HL-60 (cell line): Measurements from ENCODE around the gene GRK6.

Experiments used
- DNase-seq, 2 experiments: peaks; one replicate each; pipeline ENCODE4 v3.0.0-alpha.2; 2010 to 2020; ENCODE audit warnings: low read depth in 1 of 2, low spot score in 1 of 2
- H3K27ac ChIP-seq: fragments of 250-450 bp; sonication (Bioruptor Pico); replicated peaks from 2 replicates; pipeline ENCODE4 v1.5.1; 2020; ENCODE audit warnings: mild to moderate bottlenecking, moderate library complexity
- H3K27me3 ChIP-seq: fragments of 250-450 bp; sonication (Bioruptor Pico); 2 replicates; pipeline ENCODE4 v1.5.1; 2021; ENCODE audit warnings: mild to moderate bottlenecking, moderate library complexity; ENCODE audit not compliant: insufficient read depth, poor library complexity, severe bottlenecking
- H3K4me3 ChIP-seq: replicated peaks from 2 replicates; pipeline ENCODE4 v1.5.1; 2011; ENCODE audit warnings: mild to moderate bottlenecking, control low read depth, low read length; ENCODE audit not compliant: insufficient read depth
- GABPA ChIP-seq: IDR thresholded peaks from 2 replicates; pipeline ENCODE4 v1.6.1; 2012; ENCODE audit warnings: low read depth
- POLR2AphosphoS5 ChIP-seq: IDR thresholded peaks from 2 replicates; pipeline ENCODE4 v1.6.1; 2012; ENCODE audit warnings: low read depth
- SPI1 ChIP-seq: IDR thresholded peaks from 2 replicates; pipeline ENCODE4 v1.6.1; 2012; ENCODE audit warnings: low read depth, mild to moderate bottlenecking, borderline replicate concordance
- TF ChIP-seq, protein P1 (sequence below): IDR thresholded peaks from one replicate; pipeline ENCODE4 v1.5.1; 2011; ENCODE audit warnings: low read length, control low read depth, inconsistent platforms; ENCODE audit not compliant: insufficient read depth
- TF ChIP-seq, protein P2 (sequence below): IDR thresholded peaks from 2 replicates; pipeline ENCODE4 v1.6.1; 2012; ENCODE audit warnings: low read depth; ENCODE audit not compliant: insufficient replicate concordance

Gene GRK6

DNA sequence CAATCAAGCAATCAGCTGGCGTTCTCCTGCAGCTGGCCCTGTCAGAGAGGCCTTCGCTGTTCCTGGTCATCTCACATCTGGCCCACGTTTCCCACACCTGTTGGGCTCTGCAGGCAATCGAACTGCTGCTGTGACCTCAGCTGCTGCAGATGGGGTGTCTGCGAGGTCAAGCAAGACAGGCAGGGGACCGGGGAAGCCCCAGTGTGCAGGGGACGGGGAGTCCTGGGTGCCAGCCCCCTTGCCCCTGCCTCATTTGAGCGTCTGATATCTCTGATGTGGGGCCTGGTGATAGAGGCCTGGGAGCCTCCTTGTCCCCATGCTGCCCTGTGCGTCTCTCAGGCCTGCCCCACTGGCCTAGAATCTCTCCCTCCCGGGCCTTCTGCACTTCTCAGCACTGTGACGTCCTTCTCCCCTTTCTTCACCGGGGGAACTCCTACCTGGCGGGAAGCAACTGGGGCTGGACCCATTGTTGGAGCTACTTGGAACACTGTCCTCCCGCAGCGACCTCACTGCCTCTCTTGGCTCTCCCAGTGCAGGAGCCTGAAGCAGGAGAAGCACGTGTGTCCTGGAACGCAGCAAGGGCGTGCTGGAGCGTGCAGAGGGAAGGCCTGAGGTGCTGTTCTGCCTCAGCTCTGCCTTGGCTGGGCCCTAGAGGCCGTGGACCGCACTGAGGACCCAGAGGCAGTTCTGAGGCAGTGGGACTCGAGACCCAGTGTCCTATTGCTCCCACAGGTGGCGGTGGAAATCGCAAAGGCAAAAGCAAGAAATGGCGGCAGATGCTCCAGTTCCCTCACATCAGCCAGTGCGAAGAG, 3.9 kb downstream of the GRK6 start:
- Histone ChIP-seq H3K4me3 (peak overlapping the region; percentile 27), H3K27ac (peak overlapping the region; percentile 98), H3K27me3 (no peaks in the 10 kb centered on the region)
- DNase-seq, result peak in 1 of 2 experiments; percentile 54
- TF ChIP-seq POLR2AphosphoS5 (0 out of 2 replicates have a peak, but pooled peaks have one; percentile 11), SPI1 (no peak), GABPA (no peak)

DNA sequence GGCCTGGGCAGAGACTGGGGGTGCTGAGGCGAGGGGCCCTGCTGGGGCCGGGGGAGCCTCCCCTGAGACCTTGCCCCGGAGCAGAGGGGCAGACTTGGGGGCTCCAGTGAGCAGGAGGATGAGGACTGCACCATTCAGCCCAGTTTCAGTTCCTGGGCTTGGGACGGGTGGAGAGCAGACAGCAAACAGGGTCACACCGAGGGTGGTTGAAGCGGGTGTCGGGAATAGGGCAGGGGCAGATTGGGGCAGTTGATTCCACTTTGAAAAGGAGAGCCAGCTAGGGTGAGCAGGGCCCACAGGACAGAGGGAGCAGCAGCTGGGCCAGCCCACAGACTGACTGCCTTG, 4.5 kb downstream of the GRK6 start:
- no peaks in the 10 kb centered on the region for H3K27me3 ChIP-seq
- peak overlapping the region; percentile 98 for H3K27ac ChIP-seq
- TF ChIP-seq, protein P1, sequence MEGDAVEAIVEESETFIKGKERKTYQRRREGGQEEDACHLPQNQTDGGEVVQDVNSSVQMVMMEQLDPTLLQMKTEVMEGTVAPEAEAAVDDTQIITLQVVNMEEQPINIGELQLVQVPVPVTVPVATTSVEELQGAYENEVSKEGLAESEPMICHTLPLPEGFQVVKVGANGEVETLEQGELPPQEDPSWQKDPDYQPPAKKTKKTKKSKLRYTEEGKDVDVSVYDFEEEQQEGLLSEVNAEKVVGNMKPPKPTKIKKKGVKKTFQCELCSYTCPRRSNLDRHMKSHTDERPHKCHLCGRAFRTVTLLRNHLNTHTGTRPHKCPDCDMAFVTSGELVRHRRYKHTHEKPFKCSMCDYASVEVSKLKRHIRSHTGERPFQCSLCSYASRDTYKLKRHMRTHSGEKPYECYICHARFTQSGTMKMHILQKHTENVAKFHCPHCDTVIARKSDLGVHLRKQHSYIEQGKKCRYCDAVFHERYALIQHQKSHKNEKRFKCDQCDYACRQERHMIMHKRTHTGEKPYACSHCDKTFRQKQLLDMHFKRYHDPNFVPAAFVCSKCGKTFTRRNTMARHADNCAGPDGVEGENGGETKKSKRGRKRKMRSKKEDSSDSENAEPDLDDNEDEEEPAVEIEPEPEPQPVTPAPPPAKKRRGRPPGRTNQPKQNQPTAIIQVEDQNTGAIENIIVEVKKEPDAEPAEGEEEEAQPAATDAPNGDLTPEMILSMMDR, result no peak
- TF ChIP-seq GABPA, result no peak
- no peak for TF ChIP-seq POLR2AphosphoS5
- TF ChIP-seq SPI1, result no peak
- TF ChIP-seq, protein P2, sequence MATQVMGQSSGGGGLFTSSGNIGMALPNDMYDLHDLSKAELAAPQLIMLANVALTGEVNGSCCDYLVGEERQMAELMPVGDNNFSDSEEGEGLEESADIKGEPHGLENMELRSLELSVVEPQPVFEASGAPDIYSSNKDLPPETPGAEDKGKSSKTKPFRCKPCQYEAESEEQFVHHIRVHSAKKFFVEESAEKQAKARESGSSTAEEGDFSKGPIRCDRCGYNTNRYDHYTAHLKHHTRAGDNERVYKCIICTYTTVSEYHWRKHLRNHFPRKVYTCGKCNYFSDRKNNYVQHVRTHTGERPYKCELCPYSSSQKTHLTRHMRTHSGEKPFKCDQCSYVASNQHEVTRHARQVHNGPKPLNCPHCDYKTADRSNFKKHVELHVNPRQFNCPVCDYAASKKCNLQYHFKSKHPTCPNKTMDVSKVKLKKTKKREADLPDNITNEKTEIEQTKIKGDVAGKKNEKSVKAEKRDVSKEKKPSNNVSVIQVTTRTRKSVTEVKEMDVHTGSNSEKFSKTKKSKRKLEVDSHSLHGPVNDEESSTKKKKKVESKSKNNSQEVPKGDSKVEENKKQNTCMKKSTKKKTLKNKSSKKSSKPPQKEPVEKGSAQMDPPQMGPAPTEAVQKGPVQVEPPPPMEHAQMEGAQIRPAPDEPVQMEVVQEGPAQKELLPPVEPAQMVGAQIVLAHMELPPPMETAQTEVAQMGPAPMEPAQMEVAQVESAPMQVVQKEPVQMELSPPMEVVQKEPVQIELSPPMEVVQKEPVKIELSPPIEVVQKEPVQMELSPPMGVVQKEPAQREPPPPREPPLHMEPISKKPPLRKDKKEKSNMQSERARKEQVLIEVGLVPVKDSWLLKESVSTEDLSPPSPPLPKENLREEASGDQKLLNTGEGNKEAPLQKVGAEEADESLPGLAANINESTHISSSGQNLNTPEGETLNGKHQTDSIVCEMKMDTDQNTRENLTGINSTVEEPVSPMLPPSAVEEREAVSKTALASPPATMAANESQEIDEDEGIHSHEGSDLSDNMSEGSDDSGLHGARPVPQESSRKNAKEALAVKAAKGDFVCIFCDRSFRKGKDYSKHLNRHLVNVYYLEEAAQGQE, result no peak
- no peak overlapping the region for H3K4me3 ChIP-seq
- no peak for DNase-seq

DNA sequence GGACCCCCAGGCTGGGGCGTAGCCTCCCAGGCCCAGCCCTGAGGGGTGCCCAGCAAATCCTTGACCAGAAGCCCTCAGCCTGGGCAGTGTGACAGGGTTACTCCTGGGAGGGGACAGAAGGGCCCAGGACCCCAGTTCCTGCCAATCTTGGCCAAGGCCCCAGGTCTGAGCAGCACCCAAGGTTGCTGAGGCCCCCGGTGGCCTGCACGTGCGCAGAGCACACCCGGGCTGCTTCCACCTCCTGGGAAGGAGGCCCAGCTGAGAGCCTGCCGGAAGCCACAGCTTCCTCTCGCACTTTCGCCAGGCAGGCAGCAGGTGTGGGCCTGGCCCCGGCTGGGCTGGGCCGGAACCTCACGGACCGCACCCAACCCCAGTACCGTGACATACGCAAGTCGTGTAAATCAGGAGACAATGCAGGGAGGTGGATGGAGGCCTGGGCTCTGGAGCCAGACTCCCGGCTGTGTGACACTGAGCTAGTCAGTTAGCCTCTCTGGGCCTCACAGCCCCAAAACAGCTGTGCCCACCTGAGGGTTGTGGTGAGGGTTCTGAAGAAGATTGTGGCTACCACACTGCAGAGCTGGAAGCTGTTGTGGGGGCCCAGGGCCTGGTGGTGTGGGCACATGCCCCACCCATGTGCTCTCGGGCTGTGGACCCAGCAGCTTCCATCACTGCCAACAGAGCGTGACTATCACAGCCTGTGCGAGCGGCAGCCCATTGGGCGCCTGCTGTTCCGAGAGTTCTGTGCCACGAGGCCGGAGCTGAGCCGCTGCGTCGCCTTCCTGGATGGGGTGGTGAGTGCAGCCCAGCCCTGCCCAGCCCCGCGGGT, 5.1 kb downstream of the GRK6 start:
- Histone ChIP-seq H3K27me3 (no peaks in the 10 kb centered on the region), H3K4me3 (no peak overlapping the region), H3K27ac (peak overlapping the region; percentile 98)
- peak; percentile 88 to 91 for DNase-seq
- TF ChIP-seq, protein P2, result no peak
- TF ChIP-seq GABPA (peak; percentile 63), SPI1 (no peak; the same call in 1 of the 2 replicates), POLR2AphosphoS5 (peak; percentile 99)
- TF ChIP-seq, protein P1, result no peak
